Measurements from ENCODE around the gene PDE7B.

DNA sequence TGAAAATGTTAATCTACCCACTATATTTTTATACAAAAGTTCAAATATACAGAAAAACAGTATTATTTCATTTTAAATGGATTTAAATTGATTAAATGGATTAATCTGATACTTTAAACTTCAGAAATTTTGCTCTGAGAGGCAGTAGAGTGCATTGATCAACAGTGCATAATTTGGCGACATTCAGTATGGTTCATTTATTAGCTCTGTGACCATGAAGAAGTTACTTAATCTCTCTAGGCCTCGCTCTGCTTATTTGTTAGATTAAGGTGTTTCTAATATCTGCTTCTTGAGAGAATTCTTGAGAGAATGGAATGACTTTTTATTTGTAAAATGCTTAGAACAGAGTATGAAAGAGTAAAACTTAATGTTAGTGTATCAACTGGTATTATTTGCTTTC lies 8.9 kb downstream of the PDE7B start:
- no peak for TF ChIP-seq POLR2A (IDR thresholded peaks at IDR 0.05; ENCODE audit: low read depth, low read length)
- no peak for TF ChIP-seq TAF1 (IDR thresholded peaks at IDR 0.05; ENCODE audit: low read depth, low read length)
- no peak for TF ChIP-seq POLR2AphosphoS5 (IDR thresholded peaks at IDR 0.05; ENCODE audit: low read depth, low read length)
- TF ChIP-seq SPI1 (IDR thresholded peaks at IDR 0.05; ENCODE audit: low read depth, low read length): no peak
- TF ChIP-seq POU2F2 (IDR thresholded peaks at IDR 0.05; ENCODE audit: low read depth, low read length): no peak
